ENCODE measurements around the gene RNF181. TPM values are rescaled to one million over a fixed set of nuclear protein-coding genes. Genes with fewer than 3 reads are reported as not detected.
A peak's percentile ranks its signal among the peaks of the same experiment; 100 is the strongest.

The RNF181 gene
- total and polyA plus RNA-seq, 2 of the 13 experiments (the other 11 are each of a cell fraction or from before 2014, with no cell fraction given) = 224 to 578 TPM

- TF ChIP-seq ZBTB33 (CRISPR knock-in tag; IDR thresholded peaks at IDR 0.05) (no peak), ZNF747 (CRISPR knock-in tag; IDR thresholded peaks at IDR 0.05; ENCODE audit: borderline replicate concordance) (no peak), SATB2 (CRISPR knock-in tag; IDR thresholded peaks at IDR 0.05) (no peak), ZNF674 (CRISPR knock-in tag; IDR thresholded peaks at IDR 0.05; ENCODE audit: low read depth) (no peak), CBX1 (IDR thresholded peaks at IDR 0.05; ENCODE audit: low read depth) (no peak), ZNF773 (CRISPR knock-in tag; IDR thresholded peaks at IDR 0.05; ENCODE audit: borderline replicate concordance) (no peak), KDM4B (CRISPR knock-in tag; IDR thresholded peaks at IDR 0.05) (peak; percentile 35; the same call in 1 of the 2 replicates), REPIN1 (CRISPR knock-in tag; IDR thresholded peaks at IDR 0.05; ENCODE audit: borderline replicate concordance, low read depth) (peak; percentile 62; the same call in 1 of the 2 replicates), GPN1 (CRISPR knock-in tag; IDR thresholded peaks at IDR 0.05; ENCODE audit: borderline replicate concordance) (no peak; the same call in 1 of the 2 replicates), HOXA5 (CRISPR knock-in tag; IDR thresholded peaks at IDR 0.05) (no peak; the same call in 1 of the 2 replicates), ZNF605 (CRISPR knock-in tag; IDR thresholded peaks at IDR 0.05) (peak; percentile 64), ZNF280D (CRISPR knock-in tag; IDR thresholded peaks at IDR 0.05) (peak; percentile 76), ZNF326 (CRISPR knock-in tag; IDR thresholded peaks at IDR 0.05; ENCODE audit: borderline replicate concordance) (peak; percentile 20; the same call in 1 of the 2 replicates), NCOR1 (IDR thresholded peaks at IDR 0.05; ENCODE audit: borderline replicate concordance, low read length) (no peak)
- TF ChIP-seq, protein P1, sequence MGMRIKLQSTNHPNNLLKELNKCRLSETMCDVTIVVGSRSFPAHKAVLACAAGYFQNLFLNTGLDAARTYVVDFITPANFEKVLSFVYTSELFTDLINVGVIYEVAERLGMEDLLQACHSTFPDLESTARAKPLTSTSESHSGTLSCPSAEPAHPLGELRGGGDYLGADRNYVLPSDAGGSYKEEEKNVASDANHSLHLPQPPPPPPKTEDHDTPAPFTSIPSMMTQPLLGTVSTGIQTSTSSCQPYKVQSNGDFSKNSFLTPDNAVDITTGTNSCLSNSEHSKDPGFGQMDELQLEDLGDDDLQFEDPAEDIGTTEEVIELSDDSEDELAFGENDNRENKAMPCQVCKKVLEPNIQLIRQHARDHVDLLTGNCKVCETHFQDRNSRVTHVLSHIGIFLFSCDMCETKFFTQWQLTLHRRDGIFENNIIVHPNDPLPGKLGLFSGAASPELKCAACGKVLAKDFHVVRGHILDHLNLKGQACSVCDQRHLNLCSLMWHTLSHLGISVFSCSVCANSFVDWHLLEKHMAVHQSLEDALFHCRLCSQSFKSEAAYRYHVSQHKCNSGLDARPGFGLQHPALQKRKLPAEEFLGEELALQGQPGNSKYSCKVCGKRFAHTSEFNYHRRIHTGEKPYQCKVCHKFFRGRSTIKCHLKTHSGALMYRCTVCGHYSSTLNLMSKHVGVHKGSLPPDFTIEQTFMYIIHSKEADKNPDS (CRISPR knock-in tag; IDR thresholded peaks at IDR 0.05) = no peak
- TF ChIP-seq, protein P2, sequence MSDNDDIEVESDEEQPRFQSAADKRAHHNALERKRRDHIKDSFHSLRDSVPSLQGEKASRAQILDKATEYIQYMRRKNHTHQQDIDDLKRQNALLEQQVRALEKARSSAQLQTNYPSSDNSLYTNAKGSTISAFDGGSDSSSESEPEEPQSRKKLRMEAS (IDR thresholded peaks at IDR 0.05) = no peak; the same call in none of the 2 replicates
- TF ChIP-seq, protein P3, sequence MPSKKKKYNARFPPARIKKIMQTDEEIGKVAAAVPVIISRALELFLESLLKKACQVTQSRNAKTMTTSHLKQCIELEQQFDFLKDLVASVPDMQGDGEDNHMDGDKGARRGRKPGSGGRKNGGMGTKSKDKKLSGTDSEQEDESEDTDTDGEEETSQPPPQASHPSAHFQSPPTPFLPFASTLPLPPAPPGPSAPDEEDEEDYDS (CRISPR knock-in tag; IDR thresholded peaks at IDR 0.05) = peak; percentile 64
Measured at GRCh38 chr2:85584857-85585780, 10.4 kb upstream of the RNF181 start (continued).
